HCT116 (cell line): ENCODE measurements around the gene PDF. TPM values are rescaled to one million over a fixed set of nuclear protein-coding genes. Genes with fewer than 3 reads are reported as not detected.

Source experiments
- ATAC-seq: fragments of 200-7000 bp; cut with Tn5 transposase; 2 replicates; pipeline ENCODE4 v1.9.1; 2020; ENCODE audit warnings: mild to moderate bottlenecking, moderate library complexity
- BruUV-seq: library from RNA; stranded (reverse); fragments of 400-500 nt; replicated peaks from 2 replicates; lab custom pipeline; 2021; lab: Mats Ljungman, UMichigan
- CTCF ChIA-PET: fragments of 300-600 bp; sonication (Branson Sonifier 250); formaldehyde crosslinking; loops from one replicate; lab custom pipeline; 2021; ENCODE audit warnings: antibody characterized with exemption; lab: Charles Lee
- POLR2A ChIA-PET: fragments of 300-600, 350-600 bp; sonication (Branson Sonifier 250); formaldehyde crosslinking; loops from one replicate; lab custom pipeline; 2021; ENCODE audit warnings: antibody characterized with exemption; lab: Charles Lee
- RAD21 ChIA-PET, 2 experiments: fragments of 300-600 bp; sonication (Branson Sonifier 250); formaldehyde crosslinking; loops; one replicate each; lab custom pipeline; 2023; ENCODE audit warnings: low total read pairs in 2 of 2; ENCODE audit not compliant: uncharacterized antibody in 2 of 2, unreplicated experiment in 2 of 2, low non-redundant PET in 1 of 2; lab: Charles Lee
- DNase-seq: peaks from one replicate; pipeline ENCODE4 v3.0.0-alpha.2; 2010; ENCODE audit warnings: low read depth, low spot score
- H2AFZ ChIP-seq: fragments of 200-600 bp; shearing (Covaris generic), sonication (generic); 2 replicates; pipeline ENCODE4 v1.6.1; 2017; ENCODE audit warnings: low read depth, mixed run types, mixed read lengths, antibody characterized with exemption, low read length; ENCODE audit not compliant: poor library complexity, severe bottlenecking
- H3K27ac ChIP-seq: 2 replicates; pipeline ENCODE4 v1.5.1; 2012; ENCODE audit warnings: low read depth, low read length
- H3K27me3 ChIP-seq: fragments of 200-600 bp; sonication (generic); 2 replicates; pipeline ENCODE4 v1.6.1; 2016; ENCODE audit warnings: mixed run types, low read length, mixed read lengths; ENCODE audit not compliant: insufficient read depth
- H3K36me3 ChIP-seq, 2 experiments: fragments of 200-500 bp in 1 of 2; fragments of 200-600 bp in 1 of 2; sonication (Bioruptor generic) in 1 of 2; sonication (generic) in 1 of 2; 2 replicates each; pipeline versions ENCODE4 v1.5.1 to v1.6.1; 2014 to 2016; ENCODE audit warnings: low read length in 2 of 2, inconsistent platforms in 1 of 2, mixed read lengths in 1 of 2, mixed run types in 1 of 2; ENCODE audit not compliant: insufficient read depth in 2 of 2, control insufficient read depth in 1 of 2
- H3K4me1 ChIP-seq, 2 experiments: fragments of 200-600 bp in 1 of 2; sonication (generic) in 1 of 2; 2 replicates each; pipeline versions ENCODE4 v1.5.1 to v1.6.1; 2012 to 2017; ENCODE audit warnings: low read length in 2 of 2, inconsistent platforms in 1 of 2, mild to moderate bottlenecking in 1 of 2, mixed read lengths in 1 of 2, mixed run types in 1 of 2, moderate library complexity in 1 of 2; ENCODE audit not compliant: insufficient read depth in 2 of 2, control insufficient read depth in 1 of 2
- H3K4me2 ChIP-seq: fragments of 200-600 bp; sonication (generic); 2 replicates; pipeline ENCODE4 v1.6.1; 2017; ENCODE audit warnings: mixed run types, low read length, mixed read lengths
- H3K4me3 ChIP-seq, 2 experiments: fragments of 200-600 bp in 1 of 2; sonication (generic) in 1 of 2; replicated peaks in 1 of 2; 2 replicates each; pipeline ENCODE4 v1.5.1; 2011 to 2016; ENCODE audit warnings: low read length in 2 of 2, control low read depth in 1 of 2, low read depth in 1 of 2, mild to moderate bottlenecking in 1 of 2, mixed read lengths in 1 of 2, mixed run types in 1 of 2
- H3K79me2 ChIP-seq: fragments of 200-600 bp; sonication (generic); 2 replicates; pipeline ENCODE4 v1.6.1; 2017; ENCODE audit warnings: mild to moderate bottlenecking, mixed run types, low read length, moderate library complexity, mixed read lengths; ENCODE audit not compliant: insufficient read depth
- H3K9ac ChIP-seq: fragments of 200-600 bp; sonication (generic); 2 replicates; pipeline ENCODE4 v1.6.1; 2016; ENCODE audit warnings: low read length, mixed read lengths
- H3K9me2 ChIP-seq: fragments of 200-600 bp; sonication (generic), shearing (Covaris generic); 2 replicates; pipeline ENCODE4 v1.6.1; 2017; ENCODE audit warnings: mixed run types, mild to moderate bottlenecking, moderate library complexity; ENCODE audit not compliant: insufficient read depth
- H3K9me3 ChIP-seq, 2 experiments: fragments of 200-500 bp in 1 of 2; fragments of 200-600 bp in 1 of 2; sonication (Bioruptor generic) in 1 of 2; sonication (generic) in 1 of 2; 2 replicates each; pipeline ENCODE4 v1.6.1; 2014 to 2017; ENCODE audit warnings: low read length in 2 of 2, mixed read lengths in 2 of 2, inconsistent platforms in 1 of 2, low read depth in 1 of 2, mild to moderate bottlenecking in 1 of 2, mixed run types in 1 of 2, moderate library complexity in 1 of 2; ENCODE audit not compliant: control insufficient read depth in 1 of 2, insufficient read depth in 1 of 2
- H4K20me1 ChIP-seq: fragments of 200-600 bp; sonication (generic), shearing (Covaris generic); 2 replicates; pipeline ENCODE4 v1.6.1; 2017; ENCODE audit warnings: mixed run types, mild to moderate bottlenecking, moderate library complexity; ENCODE audit not compliant: insufficient read depth
- CBX3 ChIP-seq: IDR thresholded peaks from 2 replicates; pipeline ENCODE4 v1.6.1; 2012; ENCODE audit warnings: low read depth
- EZH2 ChIP-seq: fragments of 200-600 bp; sonication (generic); IDR thresholded peaks from 2 replicates; pipeline ENCODE4 v1.6.1; 2017; ENCODE audit warnings: antibody characterized with exemption, mixed run types
- EZH2phosphoT487 ChIP-seq: fragments of 200-600 bp; IDR thresholded peaks from 2 replicates; pipeline ENCODE4 v1.6.1; 2018; ENCODE audit warnings: antibody characterized with exemption, borderline replicate concordance
- FOSL1 ChIP-seq: IDR thresholded peaks from 2 replicates; pipeline ENCODE4 v1.6.1; 2012; ENCODE audit warnings: low read depth
- JUND ChIP-seq: IDR thresholded peaks from 2 replicates; pipeline ENCODE4 v1.6.1; 2012
- RAD21 ChIP-seq: IDR thresholded peaks from 2 replicates; pipeline ENCODE4 v1.6.1; 2012; ENCODE audit warnings: low read depth, mild to moderate bottlenecking
- SIN3A ChIP-seq: IDR thresholded peaks from 2 replicates; pipeline ENCODE4 v1.6.1; 2012; ENCODE audit warnings: low read depth
- SP1 ChIP-seq: IDR thresholded peaks from 2 replicates; pipeline ENCODE4 v1.6.1; 2012; ENCODE audit warnings: low read depth
- SRF ChIP-seq: IDR thresholded peaks from 2 replicates; pipeline ENCODE4 v1.6.1; 2012; ENCODE audit warnings: low read depth
- TCF7L2 ChIP-seq: IDR thresholded peaks from 2 replicates; pipeline ENCODE4 v1.7.0; 2011; ENCODE audit warnings: borderline replicate concordance, inconsistent platforms; ENCODE audit not compliant: insufficient read depth, insufficient read length; ENCODE audit errors: extremely low read depth
- ZFX ChIP-seq: fragments of 450-650 bp; IDR thresholded peaks from 2 replicates; pipeline ENCODE4 v1.6.1; 2017
- intact Hi-C: fragments of 100-400 bp; cut with micrococcal nuclease; formaldehyde crosslinking; loops from 2 replicates; pipeline ENCODE4 v1.10.0; 2022
- total RNA-seq: library from RNA; stranded (reverse); gene quantifications from one replicate; pipeline ENCODE4 v1.2.1, GENCODE V29; 2021; ENCODE audit not compliant: unreplicated experiment
- TF ChIP-seq, protein P1 (sequence below): IDR thresholded peaks from 2 replicates; pipeline ENCODE4 v1.6.1; 2011; ENCODE audit warnings: mild to moderate bottlenecking, low read length, moderate library complexity; ENCODE audit not compliant: insufficient replicate concordance; ENCODE audit errors: extremely low read depth

PDF gene
- total RNA-seq, 1 experiment from 2014 or later = 33.9 TPM

DNA sequence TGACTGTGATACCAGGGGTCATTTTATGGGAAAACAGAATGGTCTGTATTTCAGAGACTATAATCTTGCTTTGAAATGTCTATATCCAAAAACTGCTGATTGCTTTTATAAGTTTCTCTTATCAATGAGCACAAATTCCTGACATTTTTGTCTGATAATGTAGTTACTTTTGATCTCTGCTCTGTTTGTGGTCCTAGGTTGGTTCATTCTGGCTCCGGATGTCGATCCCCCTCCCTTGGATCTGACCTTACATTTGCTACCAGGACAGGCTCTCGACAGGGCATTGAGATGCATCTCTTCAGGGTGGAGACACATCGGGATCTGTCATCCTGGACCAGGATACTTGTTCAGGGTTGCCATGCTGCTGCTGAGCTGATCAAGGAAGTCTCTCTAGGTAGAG lies 46.5 kb downstream of the PDF start:
- DNase-seq (no peak), ATAC-seq (no peak)
- Histone ChIP-seq H3K9ac (no peak overlapping the region), H3K9me2 (no peaks in the 10 kb centered on the region), H3K36me3 (0 out of 4 replicates have a peak, but pooled peaks cover 0 to 3% of the 10 kb centered on the region in 2 experiments), H4K20me1 (no peaks in the 10 kb centered on the region), H2AFZ (no peak overlapping the region), H3K27me3 (no peaks in the 10 kb centered on the region), H3K4me2 (no peak overlapping the region), H3K4me1 (no peaks in the 10 kb centered on the region), H3K79me2 (no peaks in the 10 kb centered on the region), H3K27ac (no peak overlapping the region), H3K4me3 (no peak overlapping the region), H3K9me3 (no peaks in the 10 kb centered on the region)
- ChIA-PET POLR2A (no interaction called here), CTCF (no interaction called here), RAD21 (no interaction called here)
- TF ChIP-seq SP1 (no peak), CBX3 (no peak), EZH2 (no peak), FOSL1 (no peak), SRF (no peak), EZH2phosphoT487 (no peak), JUND (no peak), RAD21 (no peak), SIN3A (no peak), ZFX (no peak), TCF7L2 (no peak)
- TF ChIP-seq, protein P1, sequence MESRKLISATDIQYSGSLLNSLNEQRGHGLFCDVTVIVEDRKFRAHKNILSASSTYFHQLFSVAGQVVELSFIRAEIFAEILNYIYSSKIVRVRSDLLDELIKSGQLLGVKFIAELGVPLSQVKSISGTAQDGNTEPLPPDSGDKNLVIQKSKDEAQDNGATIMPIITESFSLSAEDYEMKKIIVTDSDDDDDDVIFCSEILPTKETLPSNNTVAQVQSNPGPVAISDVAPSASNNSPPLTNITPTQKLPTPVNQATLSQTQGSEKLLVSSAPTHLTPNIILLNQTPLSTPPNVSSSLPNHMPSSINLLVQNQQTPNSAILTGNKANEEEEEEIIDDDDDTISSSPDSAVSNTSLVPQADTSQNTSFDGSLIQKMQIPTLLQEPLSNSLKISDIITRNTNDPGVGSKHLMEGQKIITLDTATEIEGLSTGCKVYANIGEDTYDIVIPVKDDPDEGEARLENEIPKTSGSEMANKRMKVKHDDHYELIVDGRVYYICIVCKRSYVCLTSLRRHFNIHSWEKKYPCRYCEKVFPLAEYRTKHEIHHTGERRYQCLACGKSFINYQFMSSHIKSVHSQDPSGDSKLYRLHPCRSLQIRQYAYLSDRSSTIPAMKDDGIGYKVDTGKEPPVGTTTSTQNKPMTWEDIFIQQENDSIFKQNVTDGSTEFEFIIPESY = no peak
- intact Hi-C loops = no loop called here
- BruUV-seq = no TSS peak
